GM19438 (cell line): ENCODE measurements around the gene COL20A1.

Source experiments
- ATAC-seq: cut with Tn5 transposase; IDR thresholded peaks from one replicate; pipeline ENCODE4 v1.9.1; 2021; ENCODE audit warnings: low read depth; ENCODE audit not compliant: unreplicated experiment

Gene COL20A1

GRCh38 chr20:63260521-63260920, 32.5 kb upstream of the COL20A1 start:
- no peak for ATAC-seq

GRCh38 chr20:63261060-63261794, 31.8 kb upstream of the COL20A1 start:
- ATAC-seq, result no peak

- ATAC-seq, result no peak
Observed at GRCh38 chr20:63261795-63262528, 31.0 kb upstream of the COL20A1 start.

GRCh38 chr20:63262836-63263235, 30.1 kb upstream of the COL20A1 start:
- no peak for ATAC-seq

GRCh38 chr20:63264000-63264399, 29.0 kb upstream of the COL20A1 start:
- no peak for ATAC-seq

GRCh38 chr20:63264519-63264918, 28.5 kb upstream of the COL20A1 start:
- ATAC-seq, result no peak

GRCh38 chr20:63265891-63266515, 27.0 kb upstream of the COL20A1 start:
- no peak for ATAC-seq

- no peak for ATAC-seq
Observed at GRCh38 chr20:63267691-63268090, 25.3 kb upstream of the COL20A1 start.

- no peak for ATAC-seq
Observed at GRCh38 chr20:63268256-63268655, 24.7 kb upstream of the COL20A1 start.

GRCh38 chr20:63268671-63269439, 24.1 kb upstream of the COL20A1 start:
- no peak for ATAC-seq

GRCh38 chr20:63269724-63270123, 23.3 kb upstream of the COL20A1 start:
- ATAC-seq, result no peak

- ATAC-seq, result no peak
Observed at GRCh38 chr20:63270606-63271325, 22.2 kb upstream of the COL20A1 start.

- ATAC-seq, result peak; percentile 84
Observed at GRCh38 chr20:63272105-63273058, 20.6 kb upstream of the COL20A1 start, which contains the start of gene ARFGAP1. ARFGAP1 (plus strand) TSS chr20:63272813; CDS start chr20:63275581, 2,768 bp downstream.

- no peak for ATAC-seq
Observed at GRCh38 chr20:63273059-63273579, 19.9 kb upstream of the COL20A1 start.

GRCh38 chr20:63273635-63274380, 19.2 kb upstream of the COL20A1 start:
- ATAC-seq, result no peak

- no peak for ATAC-seq
Observed at GRCh38 chr20:63274381-63275228, 18.4 kb upstream of the COL20A1 start.

- no peak for ATAC-seq
Observed at GRCh38 chr20:63275825-63276224, 17.2 kb upstream of the COL20A1 start.
